HFF-Myc (cell line): ENCODE data around the gene FAM3D.

ENCODE experiments used
- DNase-seq: peaks from one replicate; pipeline ENCODE4 v3.0.0-alpha.2; 2011; ENCODE audit warnings: low read depth; ENCODE audit errors: extremely low read depth
- H3K4me3 ChIP-seq: replicated peaks from 2 replicates; pipeline ENCODE4 v1.5.1; 2011; ENCODE audit warnings: low read depth, mild to moderate bottlenecking, control low read depth, low read length
- TF ChIP-seq, protein P1 (sequence below): IDR thresholded peaks from 2 replicates; pipeline ENCODE4 v1.5.1; 2012; ENCODE audit warnings: mild to moderate bottlenecking, low read depth, low read length, control low read depth; ENCODE audit errors: missing control alignments

Gene FAM3D

GRCh38 chr3:58626841-58627569 is 39.6 kb downstream of the FAM3D start:
- TF ChIP-seq, protein P1, sequence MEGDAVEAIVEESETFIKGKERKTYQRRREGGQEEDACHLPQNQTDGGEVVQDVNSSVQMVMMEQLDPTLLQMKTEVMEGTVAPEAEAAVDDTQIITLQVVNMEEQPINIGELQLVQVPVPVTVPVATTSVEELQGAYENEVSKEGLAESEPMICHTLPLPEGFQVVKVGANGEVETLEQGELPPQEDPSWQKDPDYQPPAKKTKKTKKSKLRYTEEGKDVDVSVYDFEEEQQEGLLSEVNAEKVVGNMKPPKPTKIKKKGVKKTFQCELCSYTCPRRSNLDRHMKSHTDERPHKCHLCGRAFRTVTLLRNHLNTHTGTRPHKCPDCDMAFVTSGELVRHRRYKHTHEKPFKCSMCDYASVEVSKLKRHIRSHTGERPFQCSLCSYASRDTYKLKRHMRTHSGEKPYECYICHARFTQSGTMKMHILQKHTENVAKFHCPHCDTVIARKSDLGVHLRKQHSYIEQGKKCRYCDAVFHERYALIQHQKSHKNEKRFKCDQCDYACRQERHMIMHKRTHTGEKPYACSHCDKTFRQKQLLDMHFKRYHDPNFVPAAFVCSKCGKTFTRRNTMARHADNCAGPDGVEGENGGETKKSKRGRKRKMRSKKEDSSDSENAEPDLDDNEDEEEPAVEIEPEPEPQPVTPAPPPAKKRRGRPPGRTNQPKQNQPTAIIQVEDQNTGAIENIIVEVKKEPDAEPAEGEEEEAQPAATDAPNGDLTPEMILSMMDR, result no peak
- no peak for DNase-seq
- no peak overlapping the region for H3K4me3 ChIP-seq

DNA sequence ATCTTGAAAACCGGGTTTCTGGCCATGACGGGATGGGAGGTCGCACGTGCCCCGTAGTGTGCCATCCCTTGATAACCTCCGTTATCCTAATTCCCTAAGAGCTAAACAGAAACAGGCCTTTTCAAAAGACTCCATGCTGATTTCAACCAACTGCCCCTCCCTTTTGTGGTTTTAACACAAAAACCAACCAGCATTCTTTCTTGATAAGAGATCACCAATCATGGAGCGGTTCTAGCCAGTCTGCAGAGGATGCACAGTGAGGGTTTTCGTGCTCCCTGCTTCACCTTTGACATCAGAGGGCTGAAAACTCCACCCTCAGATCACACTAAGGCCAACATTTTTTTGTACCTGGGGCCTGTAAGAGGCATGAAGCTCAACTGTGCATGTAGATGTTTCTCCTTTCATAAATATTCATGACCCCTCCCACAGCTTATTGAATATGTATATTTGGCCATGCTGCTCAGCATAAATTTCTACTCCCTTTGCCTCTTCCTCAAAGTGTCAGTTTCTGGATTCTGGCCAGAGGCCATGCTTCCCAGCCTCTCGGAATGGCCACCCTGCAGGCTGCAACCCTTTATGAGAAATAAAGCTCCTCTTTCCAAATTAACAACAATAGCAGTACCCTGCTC is 41.3 kb downstream of the FAM3D start:
- H3K4me3 ChIP-seq, result no peak overlapping the region
- no peak for DNase-seq
- TF ChIP-seq, protein P1, result no peak

- TF ChIP-seq, protein P1, result no peak
- DNase-seq, result no peak
- no peak overlapping the region for H3K4me3 ChIP-seq
Measured at GRCh38 chr3:58624550-58624949, 42.0 kb downstream of the FAM3D start.

- H3K4me3 ChIP-seq, result no peak overlapping the region
- no peak for DNase-seq
- TF ChIP-seq, protein P1, result no peak
Measured at GRCh38 chr3:58623961-58624360, 42.6 kb downstream of the FAM3D start.

DNA sequence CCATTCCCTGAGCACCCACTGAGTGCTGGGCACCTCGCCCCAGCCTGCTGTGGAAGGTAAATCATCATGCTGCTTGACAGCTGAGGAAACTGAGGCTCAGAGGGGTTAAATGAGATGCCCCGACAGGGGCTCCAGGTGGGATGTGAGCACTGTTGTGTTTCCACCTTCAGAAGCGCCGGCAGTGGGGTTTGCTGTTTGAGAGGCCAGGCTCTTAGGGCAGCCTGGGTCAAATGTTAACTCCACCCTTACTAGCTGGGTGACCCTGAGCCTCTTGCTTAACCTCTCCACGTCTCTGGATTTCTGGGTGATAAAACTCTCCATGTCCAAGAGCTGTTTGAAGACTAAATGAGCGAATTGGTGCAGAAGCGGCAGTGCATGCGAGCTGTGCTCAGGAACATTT is 43.1 kb downstream of the FAM3D start:
- DNase-seq, result no peak
- H3K4me3 ChIP-seq, result no peak overlapping the region
- TF ChIP-seq, protein P1, result no peak

- TF ChIP-seq, protein P1, result no peak
- DNase-seq, result no peak
- no peak overlapping the region for H3K4me3 ChIP-seq
Measured at GRCh38 chr3:58622892-58623291, 43.7 kb downstream of the FAM3D start.

DNA sequence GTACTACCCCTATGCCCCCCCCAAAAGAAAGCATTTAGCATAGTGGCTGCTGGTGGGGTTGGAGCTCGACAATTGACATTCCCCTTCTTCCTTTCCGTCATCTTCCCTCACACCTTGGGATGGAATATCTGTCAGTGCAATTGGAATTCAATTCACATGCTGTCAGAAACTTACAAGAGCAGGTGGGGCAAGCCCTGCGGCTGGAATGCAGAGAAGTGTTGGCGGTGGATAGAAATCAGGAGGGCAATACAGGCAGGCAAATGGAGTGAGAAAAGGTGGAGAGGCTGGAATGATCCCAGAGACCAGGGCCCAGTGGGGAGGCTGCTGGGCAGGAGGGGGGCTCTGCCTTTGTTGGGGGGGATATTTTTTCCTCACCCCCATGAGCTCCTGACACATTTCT is 44.1 kb downstream of the FAM3D start:
- no peak overlapping the region for H3K4me3 ChIP-seq
- DNase-seq, result no peak
- TF ChIP-seq, protein P1, result no peak
